GM19463 (cell line): ENCODE data around the gene BOC.
"Not testable (repeated sequence)": the region's sequence is repeated elsewhere in the genome, so short reads cannot be mapped to it uniquely, and the experiment has no call there.

Source experiments
- ATAC-seq: cut with Tn5 transposase; IDR thresholded peaks from one replicate; pipeline ENCODE4 v1.9.1; 2021; ENCODE audit warnings: mild to moderate bottlenecking, moderate library complexity; ENCODE audit not compliant: unreplicated experiment

Gene BOC, protein sequence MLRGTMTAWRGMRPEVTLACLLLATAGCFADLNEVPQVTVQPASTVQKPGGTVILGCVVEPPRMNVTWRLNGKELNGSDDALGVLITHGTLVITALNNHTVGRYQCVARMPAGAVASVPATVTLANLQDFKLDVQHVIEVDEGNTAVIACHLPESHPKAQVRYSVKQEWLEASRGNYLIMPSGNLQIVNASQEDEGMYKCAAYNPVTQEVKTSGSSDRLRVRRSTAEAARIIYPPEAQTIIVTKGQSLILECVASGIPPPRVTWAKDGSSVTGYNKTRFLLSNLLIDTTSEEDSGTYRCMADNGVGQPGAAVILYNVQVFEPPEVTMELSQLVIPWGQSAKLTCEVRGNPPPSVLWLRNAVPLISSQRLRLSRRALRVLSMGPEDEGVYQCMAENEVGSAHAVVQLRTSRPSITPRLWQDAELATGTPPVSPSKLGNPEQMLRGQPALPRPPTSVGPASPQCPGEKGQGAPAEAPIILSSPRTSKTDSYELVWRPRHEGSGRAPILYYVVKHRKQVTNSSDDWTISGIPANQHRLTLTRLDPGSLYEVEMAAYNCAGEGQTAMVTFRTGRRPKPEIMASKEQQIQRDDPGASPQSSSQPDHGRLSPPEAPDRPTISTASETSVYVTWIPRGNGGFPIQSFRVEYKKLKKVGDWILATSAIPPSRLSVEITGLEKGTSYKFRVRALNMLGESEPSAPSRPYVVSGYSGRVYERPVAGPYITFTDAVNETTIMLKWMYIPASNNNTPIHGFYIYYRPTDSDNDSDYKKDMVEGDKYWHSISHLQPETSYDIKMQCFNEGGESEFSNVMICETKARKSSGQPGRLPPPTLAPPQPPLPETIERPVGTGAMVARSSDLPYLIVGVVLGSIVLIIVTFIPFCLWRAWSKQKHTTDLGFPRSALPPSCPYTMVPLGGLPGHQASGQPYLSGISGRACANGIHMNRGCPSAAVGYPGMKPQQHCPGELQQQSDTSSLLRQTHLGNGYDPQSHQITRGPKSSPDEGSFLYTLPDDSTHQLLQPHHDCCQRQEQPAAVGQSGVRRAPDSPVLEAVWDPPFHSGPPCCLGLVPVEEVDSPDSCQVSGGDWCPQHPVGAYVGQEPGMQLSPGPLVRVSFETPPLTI

DNA sequence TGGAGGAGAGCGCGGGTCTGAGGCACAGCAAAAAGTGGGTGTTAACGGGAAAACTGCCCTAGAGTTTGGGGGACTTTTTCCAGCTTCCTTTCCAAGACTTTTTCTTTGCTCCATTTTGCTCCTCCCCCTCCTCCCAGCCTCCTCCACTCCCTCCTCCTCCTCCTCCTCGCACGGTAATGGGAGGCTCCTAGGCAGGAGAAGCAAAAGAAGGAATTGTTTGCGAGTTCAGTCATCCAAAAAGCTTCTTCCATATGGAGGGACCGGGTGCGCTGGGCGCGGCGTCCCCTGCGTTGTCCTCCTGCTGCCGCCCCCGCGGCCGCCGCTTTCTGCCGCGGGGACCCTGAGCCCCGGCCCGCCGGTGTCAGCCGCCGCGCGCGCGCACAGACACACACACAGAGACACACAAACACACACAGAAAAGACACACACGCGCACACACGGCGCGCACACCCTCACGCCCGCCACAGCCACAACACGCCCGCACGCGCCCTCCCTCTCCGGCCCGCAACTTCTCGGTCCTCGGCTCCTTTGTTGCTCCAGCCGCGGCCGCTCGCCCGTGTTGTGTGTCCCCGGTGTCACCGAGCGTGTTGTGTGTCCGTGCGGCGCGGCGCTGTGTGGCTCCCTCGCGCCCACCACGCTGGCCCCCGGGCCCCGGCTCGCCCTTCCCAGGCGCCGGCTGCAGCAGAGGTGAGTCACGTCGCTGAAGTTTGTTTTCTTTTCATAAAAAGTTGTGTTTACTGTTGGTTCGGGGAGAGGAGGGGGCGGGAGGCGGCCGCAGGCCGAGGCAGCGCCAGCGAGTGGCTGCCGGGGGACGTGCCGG lies at the start of gene BOC:
TSS of gene BOC (plus strand) at position 228 of the 820 bp plus-strand sequence. CDS start 38,246 bp downstream, outside the sequence.
- ATAC-seq: no peak

DNA sequence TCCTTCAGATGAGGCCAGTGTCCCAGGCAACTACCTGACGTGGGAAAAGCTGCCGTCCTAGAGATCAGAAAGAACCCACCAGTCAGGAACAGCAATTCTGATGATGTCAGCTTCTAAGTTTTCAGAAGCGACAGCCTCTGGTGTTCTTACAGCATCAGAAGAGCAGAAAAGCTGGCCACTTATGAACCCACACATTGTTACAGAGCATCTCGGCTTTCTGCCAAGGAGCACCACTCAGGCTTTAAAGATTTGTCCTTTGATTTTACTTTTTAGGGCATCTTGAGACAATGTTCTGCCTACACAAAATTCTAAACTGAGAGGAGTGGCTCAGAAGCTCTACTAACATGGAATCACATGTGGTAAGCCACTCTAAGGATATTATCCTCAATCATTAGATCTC lies 49.7 kb upstream of the BOC start:
- ATAC-seq: no peak

DNA sequence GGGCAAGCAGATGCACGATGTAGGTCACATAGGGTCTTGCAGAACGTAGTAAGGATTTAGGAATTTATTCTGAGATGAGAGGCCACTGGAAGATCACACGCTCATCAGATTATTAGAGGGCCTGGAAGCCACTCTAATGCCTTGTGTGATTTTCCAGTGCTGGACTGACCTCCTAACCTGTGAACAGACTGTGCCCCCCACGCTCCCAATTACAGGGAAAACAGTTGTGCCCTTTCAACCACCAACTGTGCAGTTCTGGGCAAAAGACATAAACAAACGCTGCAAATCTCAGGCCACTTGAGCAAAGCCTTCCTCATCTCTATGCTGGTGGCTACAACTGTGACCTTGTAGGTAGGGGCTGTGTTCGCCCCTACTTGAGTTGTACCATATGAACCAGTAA lies 48.2 kb upstream of the BOC start:
- ATAC-seq: no peak

DNA sequence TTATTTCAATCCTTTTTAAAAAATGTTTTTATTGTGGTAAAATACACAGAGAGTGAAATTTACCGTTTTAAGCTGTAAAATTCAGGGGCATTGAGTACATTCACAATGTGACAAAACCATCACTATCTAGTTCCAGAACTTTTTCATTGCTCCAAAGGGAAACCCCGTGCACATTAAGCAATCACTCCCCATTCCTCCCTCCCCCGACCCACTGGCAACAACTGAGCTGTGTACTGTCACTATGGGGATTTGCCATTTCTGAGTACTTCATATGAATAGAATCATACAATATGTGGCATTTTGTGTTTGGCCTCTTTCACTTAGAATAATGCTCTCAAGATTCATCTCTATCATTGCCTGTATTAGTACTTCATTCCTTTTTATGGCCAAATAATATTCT lies 45.5 kb upstream of the BOC start:
- ATAC-seq: no peak

DNA sequence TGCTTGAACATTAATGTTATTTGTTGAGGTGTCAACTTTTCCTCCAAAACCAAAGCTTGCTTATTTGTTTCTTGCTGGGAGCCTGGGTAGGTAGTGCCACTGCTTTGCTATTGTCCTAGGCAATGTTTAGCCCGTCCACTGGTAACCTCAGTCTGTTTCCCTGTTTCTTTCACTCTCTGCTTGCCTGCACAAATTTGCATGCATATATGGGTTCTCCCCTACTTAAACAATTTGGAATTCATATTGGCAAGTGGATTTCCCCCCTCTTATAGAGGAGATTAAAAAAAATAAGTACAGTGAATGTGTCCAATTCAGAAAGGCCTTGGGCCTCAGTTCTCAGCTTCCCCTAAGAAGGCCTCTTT lies 45.0 kb upstream of the BOC start:
- ATAC-seq: no peak

DNA sequence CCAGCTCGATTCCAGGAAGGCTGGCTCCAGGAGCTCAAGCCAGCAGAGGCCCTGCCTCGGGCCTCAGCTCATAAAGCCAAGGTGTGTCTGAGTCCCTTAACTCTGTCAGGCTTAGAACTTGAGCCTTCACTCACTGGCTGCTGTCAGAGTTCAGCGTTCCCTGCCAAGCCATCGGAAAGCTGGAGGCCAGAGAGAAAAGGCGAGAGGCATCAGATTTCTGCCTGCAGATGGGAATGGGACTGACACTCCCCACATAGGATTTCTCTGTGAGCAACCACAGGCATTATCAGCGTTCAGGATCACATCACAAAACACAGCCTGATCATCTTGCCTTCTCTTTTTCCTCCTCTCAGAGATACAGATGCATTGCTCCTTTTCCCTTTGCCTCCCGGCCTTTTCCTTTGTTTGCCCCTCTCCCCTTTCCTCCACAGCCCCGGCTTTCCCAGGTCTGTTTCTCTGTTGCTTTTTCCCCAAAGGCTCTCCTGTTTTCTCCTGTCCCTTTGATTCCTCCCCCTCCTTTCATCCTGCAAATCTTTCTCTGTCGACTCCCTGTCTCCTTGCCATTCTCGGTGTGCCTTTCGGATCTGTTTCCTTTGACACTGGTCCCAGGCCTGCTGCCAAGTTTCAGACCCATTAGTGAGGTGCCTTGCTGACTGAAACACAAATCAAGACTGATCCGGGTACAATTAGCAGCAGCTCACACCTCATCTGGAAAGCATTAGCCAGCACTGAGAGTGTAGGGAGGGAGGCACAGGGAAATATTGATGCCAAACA lies 44.5 kb upstream of the BOC start:
- ATAC-seq: no peak

DNA sequence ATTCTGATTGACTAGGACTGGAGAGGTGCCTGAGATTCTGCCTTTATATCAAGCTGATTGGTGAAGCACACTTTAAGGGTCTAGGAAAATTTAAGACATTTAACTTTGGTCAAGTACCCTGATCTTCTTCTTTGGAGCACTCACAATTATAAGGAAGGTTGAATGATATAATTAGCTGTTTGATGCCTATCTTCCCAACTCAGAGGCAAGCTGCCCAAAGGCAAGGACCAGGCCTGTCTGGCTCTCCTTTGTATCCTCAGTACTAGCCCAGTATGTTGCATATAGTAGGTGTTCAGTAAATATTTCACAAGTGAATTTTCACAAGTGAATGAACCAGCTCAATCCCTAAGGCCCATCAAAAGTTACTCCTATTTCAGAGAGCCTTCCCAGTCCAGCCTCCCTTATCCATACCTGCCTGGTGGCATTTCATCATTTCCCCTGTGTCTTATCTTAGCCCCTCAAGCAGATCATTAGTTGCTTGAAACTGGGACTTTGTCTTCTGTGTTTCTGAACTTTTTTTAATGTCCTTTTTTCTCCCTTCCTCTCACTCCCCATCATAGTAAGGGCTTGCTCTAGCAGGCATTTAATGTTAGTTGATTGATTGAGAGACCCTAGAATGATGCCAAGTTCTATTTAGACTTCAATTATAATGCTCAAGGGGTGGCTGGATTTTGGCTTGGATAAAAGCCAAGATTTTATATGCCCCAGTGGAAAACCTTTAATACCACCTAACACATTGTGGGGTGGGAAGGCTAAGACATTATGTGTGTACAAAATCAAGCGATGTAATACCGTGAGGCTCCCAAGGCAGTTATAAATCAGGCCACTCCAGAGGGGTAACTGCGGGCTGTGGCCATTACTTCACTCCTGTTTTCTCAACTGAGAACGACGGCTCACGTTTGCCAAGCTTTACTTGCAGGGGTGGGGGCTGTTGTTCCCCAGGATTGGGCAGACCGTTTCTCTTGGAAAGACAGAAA lies 43.2 kb upstream of the BOC start:
- no peak for ATAC-seq

DNA sequence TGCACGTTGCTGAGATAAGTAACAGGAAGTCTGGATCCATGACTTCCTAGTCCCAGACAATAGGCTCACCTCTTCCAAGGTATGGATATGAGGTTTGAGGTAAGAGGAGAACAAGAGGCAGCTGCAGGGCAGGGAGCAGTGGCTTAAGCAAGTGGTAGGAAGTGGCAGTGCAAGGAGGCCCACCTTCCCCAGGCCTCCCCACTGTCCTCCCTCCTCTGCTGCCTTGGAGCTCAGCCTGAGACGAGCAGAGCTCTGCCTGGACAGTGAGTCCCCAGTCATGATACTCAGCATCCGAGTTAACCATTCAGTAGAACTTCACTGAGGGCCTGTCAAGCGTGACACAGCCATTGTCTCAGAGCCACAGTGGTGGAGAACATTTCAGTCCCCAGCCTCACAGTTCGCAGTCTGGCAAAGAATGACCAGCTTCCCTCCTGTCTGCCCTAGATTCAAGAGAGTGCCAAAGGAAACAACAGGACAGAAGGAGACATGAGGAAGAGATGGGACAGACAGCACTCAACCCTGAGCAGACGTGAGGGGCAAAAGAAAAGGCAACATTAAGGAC lies 41.4 kb upstream of the BOC start:
- no peak for ATAC-seq

DNA sequence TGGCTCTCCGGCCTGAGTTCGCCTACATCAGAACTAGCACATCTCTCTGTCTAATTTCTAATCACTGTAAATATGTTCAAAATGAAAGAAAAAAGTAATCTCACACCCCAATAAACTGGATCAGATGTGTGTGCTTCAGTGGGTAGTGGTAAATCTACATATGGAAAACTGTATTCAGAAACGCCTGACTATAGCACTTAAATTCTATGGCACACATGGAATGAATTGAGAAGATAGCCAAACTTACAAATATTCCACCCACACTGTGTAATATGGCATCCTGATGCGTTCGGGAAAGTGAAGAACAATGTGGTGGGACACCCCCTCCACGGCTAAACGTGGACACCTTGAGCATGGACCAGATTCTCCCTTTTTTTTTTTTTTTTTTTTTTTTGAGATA lies 40.6 kb upstream of the BOC start:
- ATAC-seq: no peak

DNA sequence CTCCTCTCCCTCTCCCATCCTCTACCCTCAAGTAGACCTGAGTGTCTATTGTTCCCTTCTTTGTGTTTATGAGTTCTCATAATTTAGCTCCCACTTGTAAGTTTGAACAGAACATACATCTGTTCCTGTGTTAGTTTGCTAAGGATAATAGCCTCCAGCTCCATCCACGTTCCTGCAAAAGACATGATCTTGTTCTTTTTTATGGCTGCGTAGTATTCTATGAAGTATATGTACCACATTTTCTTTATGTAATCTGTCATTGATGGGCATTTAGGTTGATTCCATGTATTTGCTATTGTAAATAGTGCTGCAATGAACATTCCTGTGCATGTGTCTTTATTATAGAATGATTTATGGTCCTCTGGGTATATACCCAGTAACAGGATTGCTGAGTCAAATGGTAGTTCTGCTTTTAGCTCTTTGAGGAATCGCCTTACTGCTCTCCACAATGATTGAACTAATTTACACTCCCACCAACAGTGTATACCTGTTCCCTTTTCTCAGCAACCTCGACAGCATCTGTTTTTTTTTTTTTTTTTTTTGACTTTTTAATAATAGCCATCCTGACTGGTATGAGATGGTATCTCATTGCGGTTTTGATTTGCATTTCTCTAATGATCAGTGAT lies 39.6 kb upstream of the BOC start:
- ATAC-seq: not testable (repeated sequence)

DNA sequence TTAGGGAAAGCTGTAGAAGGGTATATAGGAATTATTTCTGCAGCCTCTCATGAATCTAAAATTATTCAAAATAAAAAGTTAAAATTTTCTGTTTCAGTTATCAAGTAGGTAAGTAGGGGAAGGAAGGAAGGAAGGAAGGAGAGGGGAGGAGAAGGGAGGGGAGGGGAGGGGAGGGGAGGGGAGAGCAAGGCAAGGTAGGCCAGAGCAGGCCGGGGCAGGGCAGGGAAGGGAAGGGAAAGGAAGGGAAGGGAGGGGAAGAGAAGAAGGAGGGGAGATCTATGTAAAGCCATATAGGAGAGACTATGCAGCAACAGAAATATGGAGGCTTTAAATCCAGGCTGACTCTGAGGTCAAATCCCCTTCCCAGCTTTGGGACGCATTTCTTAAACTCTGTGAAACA lies 38.3 kb upstream of the BOC start:
- ATAC-seq: no peak

DNA sequence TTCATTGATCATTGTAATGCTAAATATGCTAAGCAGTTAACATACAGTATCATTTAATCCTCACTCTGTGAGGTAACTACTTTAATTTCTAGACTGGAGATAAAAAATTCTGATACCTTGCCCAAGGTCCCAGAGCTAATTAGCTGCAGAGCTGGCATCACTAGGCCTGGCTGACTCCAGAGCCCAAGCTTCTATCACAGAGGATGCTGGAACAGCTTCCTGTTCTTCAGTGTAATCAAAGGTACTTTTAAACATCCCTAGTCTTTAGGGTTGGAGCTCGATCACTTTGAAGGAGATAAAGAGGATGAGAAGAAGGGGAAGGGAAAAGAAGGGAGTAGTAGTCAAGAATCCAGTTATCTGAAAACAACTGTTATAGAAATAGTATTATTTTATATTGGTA lies 37.1 kb upstream of the BOC start:
- ATAC-seq: no peak

DNA sequence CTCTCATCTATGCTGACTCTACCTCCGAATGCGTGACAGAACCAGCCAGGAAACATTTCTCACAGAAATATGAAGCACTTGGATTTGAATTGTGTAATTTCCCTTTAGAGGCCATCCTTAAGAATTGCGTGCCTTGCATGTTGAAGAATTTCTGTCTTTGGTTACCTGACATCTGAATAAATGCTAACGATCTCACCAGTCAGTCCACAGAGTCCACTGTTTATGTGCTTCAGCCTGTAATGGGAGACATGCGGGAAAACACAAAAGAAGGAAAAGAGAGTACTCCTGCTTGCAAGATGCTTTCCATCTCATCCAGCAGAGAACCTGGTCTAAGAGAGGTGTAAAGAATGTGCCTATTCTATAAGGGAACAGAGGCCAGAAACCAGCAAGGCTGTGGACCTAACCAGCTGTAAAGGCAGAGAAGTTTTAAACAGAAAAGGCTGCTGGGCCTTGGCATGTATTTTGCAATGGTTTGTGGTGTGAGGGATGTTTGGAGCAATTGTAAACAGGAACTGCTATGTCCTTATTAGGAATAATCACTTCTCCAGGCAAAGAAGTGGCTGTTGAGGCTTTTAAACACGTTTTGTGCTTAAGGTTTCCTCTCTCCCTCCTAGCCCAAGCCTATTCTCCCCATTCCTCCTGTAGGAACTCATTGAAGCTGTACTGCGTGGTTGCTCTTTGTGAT lies 36.4 kb upstream of the BOC start:
- no peak for ATAC-seq

DNA sequence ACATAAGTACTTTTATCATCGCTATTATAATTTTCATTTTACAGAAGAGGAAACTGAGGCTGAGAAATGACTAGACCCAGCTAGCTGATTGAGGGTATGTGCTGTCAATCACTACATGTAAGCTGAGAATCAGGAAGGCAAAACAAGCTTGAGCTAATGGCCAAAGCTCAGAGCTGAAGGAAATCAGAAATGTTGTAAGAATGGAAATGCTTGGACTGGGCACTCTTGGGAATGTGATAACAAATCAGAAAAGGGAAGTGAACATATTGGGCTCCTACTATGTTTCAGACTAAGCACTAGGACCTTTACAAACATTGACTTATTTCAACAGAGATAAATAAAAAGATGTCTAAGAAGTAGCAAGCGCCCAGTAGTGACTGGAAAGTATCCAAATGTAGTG lies 33.8 kb upstream of the BOC start:
- no peak for ATAC-seq

DNA sequence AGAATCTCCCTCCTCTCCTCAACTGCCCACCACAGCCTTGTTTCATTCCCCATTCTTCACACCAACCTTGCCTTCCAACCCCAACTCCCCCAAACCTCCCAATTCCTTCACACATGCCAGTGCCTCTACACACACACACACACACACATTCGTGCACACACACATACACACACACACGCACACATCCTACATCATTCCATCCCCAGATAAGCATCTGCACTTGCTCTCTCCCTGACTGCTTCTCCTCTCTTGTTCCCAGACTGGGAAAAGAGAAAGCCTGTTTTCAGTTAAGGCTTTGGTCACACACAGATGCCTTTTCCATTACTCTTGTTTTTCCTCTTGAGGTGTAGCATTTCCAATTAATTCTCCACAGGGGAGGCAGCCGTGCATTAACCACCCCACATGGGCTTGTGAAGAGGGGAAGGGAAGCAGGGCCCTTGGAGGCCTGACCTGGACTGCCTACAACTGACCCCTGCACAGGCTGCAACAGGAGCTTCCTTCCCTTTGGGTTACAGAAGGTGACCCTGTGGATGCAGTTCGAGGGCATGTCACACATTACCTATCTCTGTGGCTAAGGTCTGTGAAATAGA lies 32.0 kb upstream of the BOC start:
- no peak for ATAC-seq

DNA sequence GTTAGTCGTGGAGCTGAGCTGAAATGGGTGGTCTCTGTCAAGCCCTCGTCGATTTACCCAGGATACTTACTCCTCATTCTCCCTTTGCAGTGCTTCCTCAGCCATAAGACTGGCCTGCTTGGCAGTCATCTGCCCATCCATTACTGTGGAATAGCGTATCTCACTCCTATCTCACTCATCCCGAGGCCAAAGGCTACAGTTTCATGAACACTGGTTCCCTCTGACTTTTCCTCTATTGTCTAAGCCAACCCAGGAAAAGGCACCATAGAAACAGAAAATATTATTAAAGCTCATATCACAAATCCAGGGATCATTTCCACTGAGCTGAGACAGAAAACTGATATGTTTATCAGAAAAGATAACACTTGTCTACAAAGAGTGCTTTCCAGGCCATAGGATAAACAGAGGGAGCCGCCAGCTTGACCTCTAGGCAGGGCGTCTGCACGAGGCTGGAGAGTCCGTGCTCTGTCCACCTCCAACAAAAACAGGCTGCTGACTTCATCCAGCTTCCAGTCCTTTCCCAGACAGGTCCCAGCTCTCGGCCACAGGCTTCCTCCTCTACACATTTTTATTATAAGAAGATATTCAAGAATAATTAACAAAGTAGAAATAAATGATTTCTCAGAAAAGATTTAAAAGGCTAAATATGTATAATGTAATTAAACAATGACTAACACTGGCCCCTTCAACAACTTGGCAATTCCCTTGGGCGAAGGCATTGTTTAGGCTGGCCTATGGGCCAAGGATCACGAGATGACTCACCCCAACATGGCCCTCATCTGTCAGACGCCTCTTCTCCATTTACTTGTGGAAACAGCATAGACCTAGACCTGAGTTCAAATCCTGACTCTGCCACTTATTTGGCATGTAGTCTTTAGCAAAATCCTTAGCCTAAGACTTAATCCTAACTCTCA lies 27.4 kb upstream of the BOC start:
- ATAC-seq: no peak
